Spleen (tissue), 7 donors: Measurements from ENCODE around the gene TOR4A.

Experiments
- POLR2A ChIP-seq, 3 donors: fragments of 450-650 bp; IDR thresholded peaks; one replicate each; pipeline ENCODE4 v1.5.1; 2017; ENCODE audit warnings: antibody characterized with exemption in 3 of 3, mild to moderate bottlenecking in 1 of 3
- POLR2AphosphoS5 ChIP-seq, 3 donors: sonication (generic); formaldehyde crosslinking; IDR thresholded peaks; one replicate each; pipeline ENCODE4 v1.5.1; 2017; ENCODE audit warnings: antibody characterized with exemption in 3 of 3
- TF ChIP-seq, protein P1 (sequence below), 11 experiments: fragments of 200-600 bp in 7 of 11; fragments of 450-650 bp in 4 of 11; sonication (generic) in 4 of 11; IDR thresholded peaks in 8 of 11; conservative IDR thresholded peaks in 3 of 11; 1 replicate in 7 of 11; 2 replicates in 4 of 11; pipeline versions ENCODE4 v1.4.0 to v1.8.0; 2016 to 2021; ENCODE audit warnings: antibody characterized with exemption in 11 of 11, inconsistent platforms in 4 of 11, mild to moderate bottlenecking in 1 of 11
- donor health status: DM: no; HTN: no; CAD: no; lungs with moderate emphysema.
- donor health status: DM: no; HTN: no; CAD: no.
- donor health status: DM: no; HTN: no; CAD: no.

DNA sequence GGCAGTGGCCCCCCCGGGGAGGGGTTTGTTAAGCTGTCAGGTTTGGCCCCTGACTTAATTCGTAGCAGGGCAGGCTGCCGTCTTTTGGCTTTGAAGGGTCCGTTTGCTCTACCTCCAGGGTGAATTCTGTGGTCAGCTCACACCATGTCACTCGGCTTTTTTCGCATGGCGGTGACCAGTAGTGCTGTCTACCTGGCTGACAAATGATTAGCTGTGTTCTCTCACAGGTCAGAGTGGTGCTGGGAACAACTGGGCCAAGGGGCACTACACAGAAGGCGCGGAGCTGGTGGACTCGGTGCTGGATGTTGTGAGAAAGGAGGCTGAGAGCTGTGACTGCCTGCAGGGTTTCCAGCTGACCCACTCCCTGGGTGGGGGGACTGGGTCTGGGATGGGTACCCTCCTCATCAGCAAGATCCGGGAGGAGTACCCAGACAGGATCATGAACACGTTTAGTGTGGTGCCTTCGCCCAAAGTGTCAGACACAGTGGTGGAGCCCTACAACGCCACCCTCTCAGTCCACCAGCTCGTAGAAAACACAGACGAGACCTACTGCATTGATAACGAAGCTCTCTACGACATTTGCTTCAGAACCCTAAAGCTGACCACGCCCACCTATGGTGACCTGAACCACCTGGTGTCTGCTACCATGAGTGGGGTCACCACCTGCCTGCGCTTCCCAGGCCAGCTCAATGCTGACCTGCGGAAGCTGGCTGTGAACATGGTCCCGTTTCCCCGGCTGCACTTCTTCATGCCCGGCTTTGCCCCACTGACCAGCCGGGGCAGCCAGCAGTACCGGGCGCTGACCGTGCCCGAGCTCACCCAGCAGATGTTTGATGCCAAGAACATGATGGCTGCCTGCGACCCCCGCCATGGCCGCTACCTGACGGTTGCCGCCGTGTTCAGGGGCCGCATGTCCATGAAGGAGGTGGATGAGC lies 35.0 kb upstream of the TOR4A start:
- TF ChIP-seq, protein P1, sequence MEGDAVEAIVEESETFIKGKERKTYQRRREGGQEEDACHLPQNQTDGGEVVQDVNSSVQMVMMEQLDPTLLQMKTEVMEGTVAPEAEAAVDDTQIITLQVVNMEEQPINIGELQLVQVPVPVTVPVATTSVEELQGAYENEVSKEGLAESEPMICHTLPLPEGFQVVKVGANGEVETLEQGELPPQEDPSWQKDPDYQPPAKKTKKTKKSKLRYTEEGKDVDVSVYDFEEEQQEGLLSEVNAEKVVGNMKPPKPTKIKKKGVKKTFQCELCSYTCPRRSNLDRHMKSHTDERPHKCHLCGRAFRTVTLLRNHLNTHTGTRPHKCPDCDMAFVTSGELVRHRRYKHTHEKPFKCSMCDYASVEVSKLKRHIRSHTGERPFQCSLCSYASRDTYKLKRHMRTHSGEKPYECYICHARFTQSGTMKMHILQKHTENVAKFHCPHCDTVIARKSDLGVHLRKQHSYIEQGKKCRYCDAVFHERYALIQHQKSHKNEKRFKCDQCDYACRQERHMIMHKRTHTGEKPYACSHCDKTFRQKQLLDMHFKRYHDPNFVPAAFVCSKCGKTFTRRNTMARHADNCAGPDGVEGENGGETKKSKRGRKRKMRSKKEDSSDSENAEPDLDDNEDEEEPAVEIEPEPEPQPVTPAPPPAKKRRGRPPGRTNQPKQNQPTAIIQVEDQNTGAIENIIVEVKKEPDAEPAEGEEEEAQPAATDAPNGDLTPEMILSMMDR (IDR thresholded peaks at IDR 0.05 in 8 of 11, conservative IDR thresholded peaks at IDR 0.05 in 3 of 11): no peak
- TF ChIP-seq POLR2A (IDR thresholded peaks at IDR 0.05): no peak
- TF ChIP-seq POLR2AphosphoS5 (IDR thresholded peaks at IDR 0.05): peak in 1 of 3 donors; percentile 48
